Measurements from ENCODE around the gene ZNF675. TPM values are rescaled to one million over a fixed set of nuclear protein-coding genes. Genes with fewer than 3 reads are reported as not detected.
"Not testable (repeated sequence)": the region's sequence is repeated elsewhere in the genome, so short reads cannot be mapped to it uniquely, and the experiment has no call there.

ZNF675 gene
- total RNA-seq, 1 experiment from 2014 or later: 10.8 TPM

GRCh38 chr19:23649817-23650216 lies 37.2 kb downstream of the ZNF675 start:
- DNase-seq (ENCODE audit: low read depth in 1 of 2, low spot score in 2 of 2); H3K4me1 ChIP-seq (replicated peaks); H3K27ac ChIP-seq; H3K4me3 ChIP-seq; H3K9me3 ChIP-seq (replicated peaks); H3K27me3 ChIP-seq (replicated peaks): not testable (repeated sequence)
- peaks cover 22% of the 10 kb centered on the region for H3K36me3 ChIP-seq

Other genes with a start within 250 kb of the ZNF675 start
- gene ZNF681, start 71.7 kb upstream of the ZNF675 start, total RNA-seq (2014; rRNA removed; shearing (Covaris generic)): 0.13 and 0.95 TPM in 2 replicates
- 2.2 and 7.3 TPM in 2 replicates for gene ZNF726, start 227.7 kb upstream of the ZNF675 start, total RNA-seq (2014; rRNA removed; shearing (Covaris generic))